BJ (cell line): ENCODE measurements around the gene YWHAE. TPM values are rescaled to one million over a fixed set of nuclear protein-coding genes. Genes with fewer than 3 reads are reported as not detected.

Source experiments
- CTCF ChIA-PET: fragments of 350-600 bp; formaldehyde crosslinking; extraction: SDS; loops from one replicate; lab custom pipeline; 2021; ENCODE audit warnings: antibody characterized with exemption, inconsistent platforms; lab: Yijun Ruan, JAX
- POLR2A ChIA-PET: fragments of 300-600 bp; sonication (Branson Sonifier 250); formaldehyde crosslinking; extraction: SDS; loops from one replicate; lab custom pipeline; 2021; ENCODE audit warnings: antibody characterized with exemption; lab: Charles Lee
- DNase-seq: peaks from one replicate; pipeline ENCODE4 v3.0.0-alpha.2; 2011; ENCODE audit warnings: low read depth
- H3K27me3 ChIP-seq: 2 replicates; pipeline ENCODE4 v1.6.0; 2011; ENCODE audit warnings: low read length; ENCODE audit not compliant: control insufficient read depth, insufficient read depth
- H3K36me3 ChIP-seq: 2 replicates; pipeline ENCODE4 v1.5.1; 2011; ENCODE audit warnings: low read length; ENCODE audit not compliant: control insufficient read depth, insufficient read depth
- H3K4me3 ChIP-seq: 2 replicates; pipeline ENCODE4 v1.5.1; 2011; ENCODE audit warnings: low read depth, mild to moderate bottlenecking, control low read depth, low read length
- polyA plus RNA-seq: library from polyadenylated mRNA; depleted of rRNA; stranded (reverse); fragments of >200 nt; gene quantifications from 2 replicates; pipeline ENCODE4 v1.2.3, GENCODE V29; 2011
- TF ChIP-seq, protein P1 (sequence below): IDR thresholded peaks from 2 replicates; pipeline ENCODE4 v1.5.1; 2011; ENCODE audit warnings: low read depth, mild to moderate bottlenecking, control low read depth, inconsistent platforms, low read length, moderate library complexity; ENCODE audit not compliant: insufficient read depth

YWHAE gene
- polyA plus RNA-seq, 1 experiment = 618 TPM

- Histone ChIP-seq H3K36me3 (peaks cover 2% of the 10 kb centered on the region; the same call in 1 of the 2 replicates), H3K4me3 (no peak overlapping the region), H3K27me3 (no peaks in the 10 kb centered on the region)
- ChIA-PET POLR2A (no interaction called here), CTCF (interaction anchor here (1.7 to 6.7 kb wide), 2 partner anchors 11 to 12 kb away, joined by 4 to 53 read pairs; no protein-coding TSS in a partner anchor)
- DNase-seq = no peak
- TF ChIP-seq, protein P1, sequence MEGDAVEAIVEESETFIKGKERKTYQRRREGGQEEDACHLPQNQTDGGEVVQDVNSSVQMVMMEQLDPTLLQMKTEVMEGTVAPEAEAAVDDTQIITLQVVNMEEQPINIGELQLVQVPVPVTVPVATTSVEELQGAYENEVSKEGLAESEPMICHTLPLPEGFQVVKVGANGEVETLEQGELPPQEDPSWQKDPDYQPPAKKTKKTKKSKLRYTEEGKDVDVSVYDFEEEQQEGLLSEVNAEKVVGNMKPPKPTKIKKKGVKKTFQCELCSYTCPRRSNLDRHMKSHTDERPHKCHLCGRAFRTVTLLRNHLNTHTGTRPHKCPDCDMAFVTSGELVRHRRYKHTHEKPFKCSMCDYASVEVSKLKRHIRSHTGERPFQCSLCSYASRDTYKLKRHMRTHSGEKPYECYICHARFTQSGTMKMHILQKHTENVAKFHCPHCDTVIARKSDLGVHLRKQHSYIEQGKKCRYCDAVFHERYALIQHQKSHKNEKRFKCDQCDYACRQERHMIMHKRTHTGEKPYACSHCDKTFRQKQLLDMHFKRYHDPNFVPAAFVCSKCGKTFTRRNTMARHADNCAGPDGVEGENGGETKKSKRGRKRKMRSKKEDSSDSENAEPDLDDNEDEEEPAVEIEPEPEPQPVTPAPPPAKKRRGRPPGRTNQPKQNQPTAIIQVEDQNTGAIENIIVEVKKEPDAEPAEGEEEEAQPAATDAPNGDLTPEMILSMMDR = no peak
Measured at GRCh38 chr17:1377334-1377733, 22.7 kb downstream of the YWHAE start.

- Histone ChIP-seq H3K4me3 (no peak overlapping the region), H3K36me3 (peaks cover 2% of the 10 kb centered on the region; the same call in 1 of the 2 replicates), H3K27me3 (no peaks in the 10 kb centered on the region)
- no peak for DNase-seq
- ChIA-PET CTCF (interaction anchor here (0.8 to 6.7 kb wide), 2 partner anchors 10 to 43 kb away, joined by 3 to 53 read pairs; no protein-coding TSS in a partner anchor), POLR2A (no interaction called here)
- TF ChIP-seq, protein P1 = no peak
Measured at GRCh38 chr17:1376061-1376460, 24.0 kb downstream of the YWHAE start.

DNA sequence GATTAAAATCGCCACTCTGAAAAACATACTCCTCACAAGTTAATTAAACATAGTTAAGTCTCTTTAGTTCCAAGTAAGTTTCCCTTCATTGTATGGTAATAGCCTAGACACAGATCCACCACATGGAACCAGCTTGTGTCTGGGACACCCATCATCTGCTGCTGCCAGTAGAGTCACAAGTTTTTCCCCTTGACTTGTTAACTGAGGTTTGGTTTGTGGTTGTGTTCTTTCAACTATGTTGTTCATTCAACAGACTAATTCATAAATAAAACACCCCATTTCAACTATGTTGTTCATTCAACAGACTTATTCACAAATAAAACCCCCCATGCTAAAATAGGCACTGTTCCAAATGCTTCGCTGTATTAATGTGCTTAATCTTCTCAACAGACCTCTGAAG lies 24.4 kb downstream of the YWHAE start:
- peaks cover 2% of the 10 kb centered on the region; the same call in 1 of the 2 replicates for H3K36me3 ChIP-seq
- ChIA-PET POLR2A (no interaction called here), CTCF (interaction anchor here (6.7 kb wide), 1 partner anchor 9 kb away, joined by 53 read pairs; no protein-coding TSS in a partner anchor)
- DNase-seq = no peak
- H3K4me3 ChIP-seq = no peak overlapping the region
- TF ChIP-seq, protein P1 = no peak
- no peaks in the 10 kb centered on the region for H3K27me3 ChIP-seq

DNA sequence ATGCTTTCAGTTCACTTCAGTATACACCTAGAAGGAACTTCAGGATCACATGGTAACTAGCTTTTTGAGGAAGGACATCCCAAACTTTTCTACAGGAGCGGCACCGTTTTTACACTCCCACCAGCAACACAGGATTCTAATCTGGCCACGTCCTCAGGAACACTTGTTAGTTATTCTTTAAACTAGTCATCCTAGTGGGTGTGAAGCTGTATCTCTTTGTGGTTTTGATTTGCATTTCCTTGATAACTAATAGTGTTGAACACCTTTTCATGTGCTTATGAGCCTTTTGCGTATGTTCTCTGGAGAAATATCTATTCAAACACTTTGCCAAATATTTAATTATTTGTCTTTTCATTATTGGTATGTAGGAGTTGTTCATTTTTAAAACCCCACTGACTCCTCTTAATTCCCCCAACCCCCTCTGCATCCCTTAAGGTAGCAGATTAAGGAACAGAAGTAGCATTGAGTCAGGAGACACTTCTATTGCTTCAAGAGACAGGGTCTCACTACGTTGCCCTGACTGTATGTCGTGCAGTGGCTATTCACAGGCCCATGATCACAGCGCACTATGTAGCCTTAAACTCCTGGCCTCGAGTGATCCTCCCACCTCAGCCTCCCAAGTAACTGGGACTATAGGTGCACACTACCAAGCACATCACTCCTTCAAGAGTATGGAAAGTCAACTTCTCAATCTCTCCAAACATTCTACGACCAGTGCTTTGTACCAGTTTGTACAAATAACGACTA lies 25.4 kb downstream of the YWHAE start:
- Histone ChIP-seq H3K36me3 (peaks cover 2% of the 10 kb centered on the region; the same call in 1 of the 2 replicates), H3K27me3 (no peaks in the 10 kb centered on the region), H3K4me3 (no peak overlapping the region)
- DNase-seq = no peak
- ChIA-PET POLR2A (no interaction called here), CTCF (interaction anchor here (1.4 to 6.7 kb wide), 2 partner anchors 8 to 9 kb away, joined by 4 to 53 read pairs; no protein-coding TSS in a partner anchor)
- TF ChIP-seq, protein P1 = no peak

DNA sequence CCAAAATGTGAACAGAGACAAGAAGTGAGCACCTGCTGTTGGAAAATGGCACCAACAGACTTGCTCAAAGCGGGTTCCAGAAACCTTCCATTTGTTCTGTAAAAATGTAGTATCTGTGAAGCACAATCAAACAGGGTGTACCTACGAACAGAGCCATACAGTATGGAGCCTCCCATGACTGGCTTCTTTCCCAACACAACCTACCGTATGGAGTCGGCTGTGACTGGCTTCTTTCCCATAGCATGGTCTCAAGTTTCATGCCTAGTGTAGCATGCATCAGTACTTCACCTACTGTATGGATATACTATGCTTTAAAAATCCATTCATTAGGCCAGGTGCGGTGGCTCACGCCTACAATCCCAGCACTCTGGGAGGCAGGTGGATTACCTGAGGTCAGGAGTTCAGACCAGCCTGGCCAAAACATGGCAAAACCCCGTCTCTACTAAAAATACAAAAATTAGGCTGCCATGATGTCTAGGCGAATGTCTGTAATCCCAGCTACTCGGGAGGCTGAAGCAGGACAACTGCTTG lies 26.2 kb downstream of the YWHAE start:
- no peak for DNase-seq
- TF ChIP-seq, protein P1 = no peak
- H3K4me3 ChIP-seq = no peak overlapping the region
- H3K36me3 ChIP-seq = peaks cover 2% of the 10 kb centered on the region; the same call in 1 of the 2 replicates
- ChIA-PET POLR2A (no interaction called here), CTCF (interaction anchor here (1.4 kb wide), 1 partner anchor 8 kb away, joined by 4 read pairs; no protein-coding TSS in a partner anchor)
- H3K27me3 ChIP-seq = no peaks in the 10 kb centered on the region
